ENCODE measurements around the gene MPRIP. TPM values are rescaled to one million over a fixed set of nuclear protein-coding genes. Genes with fewer than 3 reads are reported as not detected.
A peak's percentile ranks its signal among the peaks of the same experiment; 100 is the strongest.

The MPRIP gene
- total and polyA plus RNA-seq, 2 of the 13 experiments (the other 11 are each of a cell fraction or from before 2014, with no cell fraction given): 50.2 to 52.4 TPM

GRCh38 chr17:17231621-17232302 lies 189.5 kb downstream of the MPRIP start:
- FAIRE-seq (no peak), DNase-seq (ENCODE audit: low spot score) (no peak), ATAC-seq (peak; percentile 40)
- 94% methylated on average over 11 of the region's 16 CpGs for WGBS (ENCODE audit: low lambda C conversion rate)
- H3K9ac ChIP-seq (ENCODE audit: insufficient read depth, low read depth, low read length): no peak overlapping the region
- intact Hi-C loops (cut with micrococcal nuclease; ENCODE audit: unreplicated experiment) (no loop called here), in situ Hi-C loops (cut with HindIII; ENCODE audit: extremely low pct_ligation_motif_present, low pct_unique_long_range_greater_than_20kb) (no loop called here)
- H3K79me2 ChIP-seq (ENCODE audit: insufficient read depth, low read length): peaks cover 28% of the 10 kb centered on the region
- no peak overlapping the region for H3K4me3 ChIP-seq (replicated peaks in 1 of 3; ENCODE audit: insufficient read depth in 1 of 3, low read depth in 2 of 3, low read length in 3 of 3)
- no TSS peak for BruUV-seq (replicated peaks)
- H3K9me3 ChIP-seq (ENCODE audit: low read length): no peaks in the 10 kb centered on the region
- H3K36me3 ChIP-seq (replicated peaks in 1 of 2; ENCODE audit: control insufficient read depth in 1 of 2, insufficient read depth in 2 of 2, low read length in 2 of 2): peaks cover 25 to 56% of the 10 kb centered on the region in 2 experiments
- no peaks in the 10 kb centered on the region for H3K27me3 ChIP-seq (ENCODE audit: control insufficient read depth in 1 of 2, insufficient read depth in 2 of 2, low read length in 2 of 2)
- POLR2A ChIA-PET: no interaction called here
- H2AFZ ChIP-seq (ENCODE audit: low read length): no peak overlapping the region
- CTCF ChIA-PET (ENCODE audit: low intra/inter-chr PET ratio, low total read pairs): no interaction called here
- peaks cover 46% of the 10 kb centered on the region for H3K4me1 ChIP-seq (ENCODE audit: insufficient read depth, low read length)
- H3K4me2 ChIP-seq (ENCODE audit: low read depth, low read length): no peak overlapping the region
- H3K27ac ChIP-seq (ENCODE audit: extremely low read length, insufficient read depth, low read length): peak overlapping the region; percentile 12
- H4K20me1 ChIP-seq (ENCODE audit: insufficient read depth, low read length): no peaks in the 10 kb centered on the region
- TF ChIP-seq MTA1 (CRISPR knock-in tag; IDR thresholded peaks at IDR 0.05; ENCODE audit: borderline replicate concordance): 0 out of 2 replicates have a peak, but pooled peaks have one; percentile 33
- TF ChIP-seq HOXA3 (CRISPR knock-in tag; IDR thresholded peaks at IDR 0.05): 0 out of 2 replicates have a peak, but pooled peaks have one; percentile 14
- TF ChIP-seq KLF9 (CRISPR knock-in tag; IDR thresholded peaks at IDR 0.05; ENCODE audit: low read depth): no peak
- no peak for TF ChIP-seq HNF1B (CRISPR knock-in tag; IDR thresholded peaks at IDR 0.05)
- TF ChIP-seq HNF4G (IDR thresholded peaks at IDR 0.05; ENCODE audit: borderline replicate concordance, low read depth, low read length): peak; percentile 25; the same call in 1 of the 2 replicates
- TF ChIP-seq HNF4G (CRISPR knock-in tag; IDR thresholded peaks at IDR 0.05; ENCODE audit: borderline replicate concordance, low read depth): no peak
- TF ChIP-seq ZNF891 (CRISPR knock-in tag; IDR thresholded peaks at IDR 0.05): no peak
- no peak for TF ChIP-seq STAT6 (CRISPR knock-in tag; IDR thresholded peaks at IDR 0.05; ENCODE audit: borderline replicate concordance)
- no peak for TF ChIP-seq NFE2 (CRISPR knock-in tag; IDR thresholded peaks at IDR 0.05)
- TF ChIP-seq CBFB (CRISPR knock-in tag; IDR thresholded peaks at IDR 0.05): no peak
- TF ChIP-seq RBM39 (IDR thresholded peaks at IDR 0.05; ENCODE audit: low read depth, low read length, poor library complexity, severe bottlenecking): no peak
- no peak for TF ChIP-seq SRSF9 (IDR thresholded peaks at IDR 0.05; ENCODE audit: borderline replicate concordance, insufficient read depth, low read depth, low read length, poor library complexity, severe bottlenecking)
- peak; percentile 32; the same call in 1 of the 2 replicates for TF ChIP-seq ZNF687 (CRISPR knock-in tag; IDR thresholded peaks at IDR 0.05)
- no peak for TF ChIP-seq ZFP90 (CRISPR knock-in tag; IDR thresholded peaks at IDR 0.05; ENCODE audit: borderline replicate concordance)
- TF ChIP-seq HNF4A (CRISPR knock-in tag; IDR thresholded peaks at IDR 0.05): peak; percentile 38
